Urothelium cell line (cell line): ENCODE measurements around the gene STAG2.
"Not testable (repeated sequence)": the region's sequence is repeated elsewhere in the genome, so short reads cannot be mapped to it uniquely, and the experiment has no call there.

Source experiments
- DNase-seq: peaks from one replicate; pipeline ENCODE4 v3.0.0; 2011; ENCODE audit warnings: low spot score, mixed read lengths
- FAIRE-seq: peaks from 2 replicates; lab custom pipeline; 2011; peaks lifted over from hg19 to GRCh38; lab: Jason Lieb, UNC

STAG2 gene

GRCh38 chrX:124030520-124030919 is 69.0 kb downstream of the STAG2 start:
- FAIRE-seq (no peak), DNase-seq (no peak)

DNA sequence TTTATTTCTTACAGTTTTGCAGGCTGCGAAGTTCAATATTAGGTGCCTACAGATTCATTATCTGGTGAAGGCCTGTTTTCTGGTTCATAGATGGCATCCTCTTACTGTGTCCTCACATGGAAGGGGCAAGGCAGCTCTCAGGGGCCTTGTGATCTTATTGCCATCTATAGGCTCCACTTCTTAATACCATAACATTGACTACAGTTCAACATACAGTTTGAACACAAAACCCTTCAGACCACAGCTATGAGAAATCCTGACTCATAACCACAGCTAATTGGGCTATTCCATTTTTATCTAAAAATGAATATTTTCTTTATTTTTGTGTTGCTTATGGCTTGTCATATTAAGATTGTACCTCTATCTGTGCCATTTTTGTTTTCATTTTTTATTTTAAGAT is 72.3 kb downstream of the STAG2 start:
- no peak for FAIRE-seq
- no peak for DNase-seq

- no peak for FAIRE-seq
- no peak for DNase-seq
These were observed 74.2 kb downstream of the STAG2 start for GRCh38 chrX:124035657-124036056.

- FAIRE-seq (no peak), DNase-seq (no peak)
These were observed 80.5 kb downstream of the STAG2 start for GRCh38 chrX:124042042-124042441.

DNA sequence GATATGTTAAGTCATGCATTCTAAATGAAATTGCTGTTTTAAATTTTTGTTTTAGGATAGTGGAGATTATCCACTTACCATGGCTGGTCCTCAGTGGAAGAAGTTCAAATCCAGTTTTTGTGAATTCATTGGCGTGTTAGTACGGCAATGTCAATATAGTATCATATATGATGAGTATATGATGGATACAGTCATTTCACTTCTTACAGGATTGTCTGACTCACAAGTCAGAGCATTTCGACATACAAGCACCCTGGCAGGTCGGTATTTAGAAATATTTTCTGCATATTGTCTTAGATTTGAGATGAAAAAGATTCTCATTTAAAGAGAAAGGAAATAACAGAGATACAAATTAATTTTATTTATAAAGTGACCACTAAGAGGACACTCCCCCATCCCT is 83.6 kb downstream of the STAG2 start:
- DNase-seq (no peak), FAIRE-seq (no peak)

GRCh38 chrX:124084417-124084816 is 122.9 kb downstream of the STAG2 start:
- not testable (repeated sequence) for FAIRE-seq, DNase-seq

DNA sequence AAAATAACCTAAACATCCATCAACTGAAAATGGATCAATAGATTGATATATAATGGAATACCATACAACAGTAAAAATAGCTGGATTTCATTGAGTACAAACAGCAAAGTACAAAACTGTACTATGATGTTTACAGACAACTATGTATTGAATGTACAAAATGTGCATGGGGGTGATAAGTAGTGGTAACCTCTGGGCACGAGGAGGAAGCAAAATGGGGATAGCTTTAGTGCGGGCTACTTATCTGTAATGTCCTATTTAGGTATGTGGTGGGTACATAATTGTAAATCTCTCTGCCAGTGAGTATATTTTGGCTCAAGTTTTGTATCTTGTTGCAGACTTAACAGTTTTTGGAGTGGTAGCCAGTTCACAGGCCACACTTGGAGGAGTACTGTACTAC is 123.6 kb downstream of the STAG2 start:
- DNase-seq (no peak), FAIRE-seq (no peak)

- DNase-seq (no peak), FAIRE-seq (no peak)
These were observed 124.9 kb downstream of the STAG2 start for GRCh38 chrX:124086411-124086810.

DNA sequence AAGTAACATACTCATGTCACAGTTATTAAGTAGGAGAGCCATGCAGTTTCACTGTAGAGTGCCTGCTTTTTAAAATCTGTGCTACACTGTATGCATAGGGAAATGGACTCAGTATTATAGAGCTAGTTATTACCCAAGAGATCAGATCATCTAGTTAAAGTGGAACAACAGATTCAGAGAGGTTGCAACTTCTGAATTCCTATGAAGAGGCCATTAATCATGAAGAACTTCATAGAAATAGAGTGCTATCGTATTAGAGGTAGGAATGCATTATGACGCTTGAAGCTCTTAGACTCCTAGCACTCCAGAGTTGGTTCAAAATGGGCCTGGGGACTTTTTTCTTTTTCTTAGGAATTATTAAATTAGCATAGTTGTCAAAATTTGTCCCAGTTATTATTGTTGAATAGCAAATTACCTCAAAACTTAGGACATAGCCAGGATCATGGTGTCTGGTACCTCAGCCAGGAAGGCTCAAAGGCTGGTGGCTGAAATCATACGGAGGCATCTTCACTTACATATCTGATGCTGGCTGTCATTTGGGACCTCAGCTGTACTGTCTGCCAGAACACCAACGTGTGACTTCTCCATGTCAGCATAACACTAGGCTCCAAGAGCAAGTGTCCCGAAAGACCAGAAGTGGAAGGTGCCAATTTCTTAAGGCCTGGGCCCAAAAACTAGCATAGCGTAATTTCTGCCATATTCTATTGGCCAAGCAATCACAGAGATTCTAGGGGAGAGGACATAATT is 125.7 kb downstream of the STAG2 start:
- FAIRE-seq (no peak), DNase-seq (no peak)

DNA sequence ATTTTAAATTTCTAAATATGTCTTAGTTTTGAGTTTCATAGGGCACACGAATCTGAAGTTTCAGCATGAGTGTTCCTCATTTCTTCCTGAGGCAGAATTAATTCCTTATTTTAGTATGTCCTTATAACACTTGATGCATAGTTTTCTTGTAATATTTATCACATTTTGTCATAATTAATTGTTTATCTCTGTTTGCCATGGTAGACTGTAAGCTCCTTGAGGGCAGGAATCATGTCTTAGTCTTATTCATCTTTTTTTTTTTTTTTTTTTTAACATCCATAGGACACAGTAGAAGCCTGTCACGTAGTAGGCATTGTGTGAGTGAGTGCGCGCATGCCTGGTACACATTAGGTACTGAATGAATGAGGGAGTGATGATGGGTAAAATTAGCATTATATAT is 131.7 kb downstream of the STAG2 start:
- DNase-seq = no peak
- no peak for FAIRE-seq

DNA sequence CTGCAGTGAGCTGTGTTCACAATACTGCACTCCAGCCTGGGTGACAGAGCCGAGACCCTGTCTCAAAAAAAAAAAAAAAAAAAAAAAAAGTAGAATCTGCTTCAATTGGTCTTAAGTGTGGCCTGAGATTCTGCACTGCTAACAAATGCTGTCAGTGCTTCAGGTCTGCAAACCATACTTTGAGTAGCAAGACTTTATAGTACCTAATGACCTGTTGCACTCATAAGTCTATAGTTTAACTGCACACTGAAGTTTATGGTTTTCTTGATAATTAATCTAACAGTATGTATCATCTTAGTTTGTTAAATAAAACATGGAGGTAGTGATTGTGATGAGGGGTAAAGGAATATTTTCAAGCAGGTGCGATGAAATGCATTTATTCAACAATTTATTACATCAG is 135.6 kb downstream of the STAG2 start:
- FAIRE-seq (no peak), DNase-seq (no peak)

DNA sequence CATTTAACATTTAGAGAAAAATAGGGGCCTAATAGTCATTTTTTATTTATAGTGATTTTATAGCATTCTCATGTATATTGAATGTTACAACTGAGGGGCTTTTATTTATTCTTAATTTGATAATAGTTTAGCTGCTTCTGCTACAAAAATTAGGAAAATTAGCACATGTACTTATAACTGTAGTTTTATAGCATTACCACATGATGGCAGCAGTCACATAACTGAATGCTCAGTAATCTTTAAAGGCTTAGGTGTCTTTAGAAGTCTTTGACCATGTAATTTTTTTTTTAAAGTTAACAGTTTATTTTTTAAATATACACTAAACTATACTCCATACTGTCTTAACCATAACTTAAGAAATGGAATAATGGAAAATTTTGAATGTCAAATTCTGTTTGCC is 136.6 kb downstream of the STAG2 start:
- FAIRE-seq (no peak), DNase-seq (no peak)

GRCh38 chrX:124103966-124104365 is 142.5 kb downstream of the STAG2 start:
- FAIRE-seq (no peak), DNase-seq (no peak)

DNA sequence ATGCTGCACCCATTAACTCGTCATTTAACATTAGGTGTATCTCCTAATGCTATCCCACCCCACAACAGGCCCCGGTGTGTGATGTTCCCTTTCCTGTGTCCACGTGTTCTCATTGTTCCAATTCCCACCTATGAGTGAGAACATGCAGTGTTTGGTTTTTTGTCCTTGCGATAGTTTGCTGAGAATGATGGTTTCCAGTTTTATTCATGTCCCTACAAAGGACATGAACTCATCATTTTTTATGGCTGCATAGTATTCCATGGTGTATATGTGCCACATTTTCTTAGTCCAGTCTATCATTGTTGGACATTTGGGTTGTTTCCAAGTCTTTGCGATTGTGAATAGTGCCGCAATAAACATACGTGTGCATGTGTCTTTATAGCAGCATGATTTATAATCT is 143.0 kb downstream of the STAG2 start:
- not testable (repeated sequence) for DNase-seq, FAIRE-seq

GRCh38 chrX:124113621-124114600 is 152.4 kb downstream of the STAG2 start:
- FAIRE-seq = no peak
- DNase-seq = no peak

- no peak for DNase-seq
- FAIRE-seq = no peak
These were observed 155.8 kb downstream of the STAG2 start for GRCh38 chrX:124117325-124117724.

DNA sequence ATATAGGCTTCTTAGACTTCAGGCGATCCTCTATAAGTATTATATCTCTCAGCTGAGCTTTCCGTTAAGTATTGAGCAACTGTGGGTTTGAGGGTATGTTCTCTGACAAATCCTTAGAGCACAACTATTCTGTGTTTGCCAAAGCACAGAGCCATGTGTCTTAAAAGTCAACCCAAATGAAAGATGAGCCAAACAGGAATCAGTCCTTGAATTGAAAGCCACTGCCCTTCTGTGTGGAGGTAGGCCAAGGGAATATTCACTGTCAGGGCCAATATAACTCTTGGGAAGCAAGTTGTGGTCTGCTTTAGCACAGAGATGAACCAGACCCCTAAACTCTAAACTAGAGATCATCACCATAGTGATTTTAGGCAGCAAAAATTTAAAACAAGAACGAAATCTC is 164.0 kb downstream of the STAG2 start:
- FAIRE-seq = no peak
- DNase-seq = no peak

- no peak for DNase-seq
- FAIRE-seq = no peak
These were observed 166.0 kb downstream of the STAG2 start for GRCh38 chrX:124127496-124127895.

GRCh38 chrX:124132437-124132836 is 170.9 kb downstream of the STAG2 start:
- not testable (repeated sequence) for FAIRE-seq, DNase-seq

DNA sequence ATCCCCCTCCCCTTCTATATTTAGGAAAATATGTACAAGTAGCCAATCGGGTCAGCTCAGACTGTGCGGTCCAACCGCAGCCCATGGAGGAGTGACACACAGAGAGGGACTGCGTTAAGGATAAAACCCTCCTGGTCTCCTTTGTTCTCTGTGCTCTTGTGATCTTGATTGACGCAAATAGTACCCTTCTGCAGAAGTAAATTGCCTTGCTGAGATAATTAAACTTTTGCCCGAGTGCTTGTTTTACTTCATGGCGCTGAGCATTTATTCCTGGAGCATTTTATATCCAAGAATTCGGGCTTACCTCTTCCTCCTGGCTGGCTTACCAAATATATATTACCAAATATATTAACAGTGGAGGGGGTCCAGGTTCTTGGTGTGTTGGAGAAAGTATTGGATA is 184.2 kb downstream of the STAG2 start:
- DNase-seq (no peak), FAIRE-seq (no peak)

DNA sequence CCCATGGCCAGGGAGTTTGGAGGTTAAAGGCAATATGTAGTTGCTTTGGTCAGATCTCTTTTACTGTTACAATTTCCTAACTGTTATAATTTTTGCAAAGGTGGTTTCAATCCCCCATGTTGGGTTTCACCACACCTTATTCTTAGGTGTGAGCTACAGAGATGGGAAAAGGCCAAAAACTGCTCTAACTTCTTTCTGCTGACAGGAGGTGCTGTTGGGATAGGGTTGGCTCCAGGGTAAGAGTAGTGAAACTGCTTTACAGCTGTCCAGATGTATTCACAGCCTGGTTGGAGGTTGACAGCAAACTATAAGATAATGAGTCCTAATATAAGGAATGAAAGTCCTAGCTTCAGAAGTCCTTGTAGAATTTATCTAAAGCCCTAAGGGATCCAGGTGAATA is 189.7 kb downstream of the STAG2 start:
- DNase-seq (no peak), FAIRE-seq (no peak)
